ENCODE data around the gene CYFIP2.
"Not testable (repeated sequence)": the region's sequence is repeated elsewhere in the genome, so short reads cannot be mapped to it uniquely, and the experiment has no call there.

Gene CYFIP2

GRCh38 chr5:157265714-157266285, at the start of gene CYFIP2:
Gene CYFIP2 (plus strand): TSS chr5:157266123. CDS start chr5:157285362, 19,239 bp downstream.
- DNase-seq, result no peak

- no peak for DNase-seq
These were observed 49.4 kb upstream of the CYFIP2 start for GRCh38 chr5:157216391-157217142.

GRCh38 chr5:157217289-157218024, 48.5 kb upstream of the CYFIP2 start:
- no peak for DNase-seq

GRCh38 chr5:157219491-157220271, 46.2 kb upstream of the CYFIP2 start:
- no peak for DNase-seq

GRCh38 chr5:157221959-157222358, 44.0 kb upstream of the CYFIP2 start:
- no peak for DNase-seq

GRCh38 chr5:157222506-157223230, 43.3 kb upstream of the CYFIP2 start:
- no peak for DNase-seq

- DNase-seq, result no peak
These were observed 40.2 kb upstream of the CYFIP2 start for GRCh38 chr5:157225469-157226422.

GRCh38 chr5:157230610-157231009, 35.3 kb upstream of the CYFIP2 start:
- no peak for DNase-seq

GRCh38 chr5:157232706-157233105, 33.2 kb upstream of the CYFIP2 start:
- DNase-seq, result no peak

- no peak for DNase-seq
These were observed 32.4 kb upstream of the CYFIP2 start for GRCh38 chr5:157233515-157233914.

GRCh38 chr5:157236423-157236822, 29.5 kb upstream of the CYFIP2 start:
- DNase-seq, result no peak

GRCh38 chr5:157241483-157241882, 24.4 kb upstream of the CYFIP2 start:
- no peak for DNase-seq

- DNase-seq, result not testable (repeated sequence)
These were observed 21.2 kb upstream of the CYFIP2 start for GRCh38 chr5:157244704-157245103.

- no peak for DNase-seq
These were observed 20.4 kb upstream of the CYFIP2 start for GRCh38 chr5:157245476-157245875.

GRCh38 chr5:157245886-157246285, 20.0 kb upstream of the CYFIP2 start:
- no peak for DNase-seq

GRCh38 chr5:157247267-157247666, 18.7 kb upstream of the CYFIP2 start:
- no peak for DNase-seq

GRCh38 chr5:157248821-157249470, 17.0 kb upstream of the CYFIP2 start:
- DNase-seq, result no peak

- DNase-seq, result no peak
These were observed 13.0 kb upstream of the CYFIP2 start for GRCh38 chr5:157252711-157253465.

- no peak for DNase-seq
These were observed 12.4 kb upstream of the CYFIP2 start for GRCh38 chr5:157253547-157253946.

GRCh38 chr5:157258450-157258849, 7.5 kb upstream of the CYFIP2 start:
- no peak for DNase-seq
